ENCODE measurements around the gene SIPA1. TPM values are rescaled to one million over a fixed set of nuclear protein-coding genes. Genes with fewer than 3 reads are reported as not detected.
A peak's percentile ranks its signal among the peaks of the same experiment; 100 is the strongest.
"Not testable (repeated sequence)": the region's sequence is repeated elsewhere in the genome, so short reads cannot be mapped to it uniquely, and the experiment has no call there.

The SIPA1 gene
- total RNA-seq, 1 donor from 2014 or later, result 66.5 TPM

GRCh38 chr11:65655570-65656332, 17.9 kb downstream of the SIPA1 start:
- no peak overlapping the region for H3K4me3 ChIP-seq (ENCODE audit: low read depth, low read length)
- TF ChIP-seq CTCF (conservative IDR thresholded peaks at IDR 0.05; ENCODE audit: low read depth, low read length), result no peak
- DNase-seq (ENCODE audit: low read depth), result no peak

- no peak for DNase-seq (ENCODE audit: low read depth)
Measured at GRCh38 chr11:65657426-65657825, 19.5 kb downstream of the SIPA1 start.

GRCh38 chr11:65658174-65659021, 20.5 kb downstream of the SIPA1 start:
- no peak for TF ChIP-seq CTCF (conservative IDR thresholded peaks at IDR 0.05; ENCODE audit: low read depth, low read length)
- no peak for DNase-seq (ENCODE audit: low read depth)
- no peak overlapping the region for H3K4me3 ChIP-seq (ENCODE audit: low read depth, low read length)

More at GRCh38 chr11:65657426-65657825, 19.5 kb downstream of the SIPA1 start:
- H3K4me3 ChIP-seq (ENCODE audit: low read depth, low read length), result no peak overlapping the region
- TF ChIP-seq CTCF (conservative IDR thresholded peaks at IDR 0.05; ENCODE audit: low read depth, low read length), result no peak

GRCh38 chr11:65660038-65660437, 22.1 kb downstream of the SIPA1 start:
- TF ChIP-seq CTCF (conservative IDR thresholded peaks at IDR 0.05; ENCODE audit: low read depth, low read length), result no peak
- H3K4me3 ChIP-seq (ENCODE audit: low read depth, low read length), result no peak overlapping the region
- no peak for DNase-seq (ENCODE audit: low read depth)

GRCh38 chr11:65660908-65661307, 23.0 kb downstream of the SIPA1 start:
- not testable (repeated sequence) for DNase-seq (ENCODE audit: low read depth); H3K4me3 ChIP-seq (ENCODE audit: low read depth, low read length)

GRCh38 chr11:65661599-65662246, 23.8 kb downstream of the SIPA1 start:
- peak overlapping the region; percentile 100 for H3K4me3 ChIP-seq (ENCODE audit: low read depth, low read length)
- no peak for TF ChIP-seq CTCF (conservative IDR thresholded peaks at IDR 0.05; ENCODE audit: low read depth, low read length)
- no peak for DNase-seq (ENCODE audit: low read depth)

GRCh38 chr11:65662247-65662798, 24.4 kb downstream of the SIPA1 start:
- no peak for DNase-seq (ENCODE audit: low read depth)
- TF ChIP-seq CTCF (conservative IDR thresholded peaks at IDR 0.05; ENCODE audit: low read depth, low read length), result no peak
- peak overlapping the region; percentile 100 for H3K4me3 ChIP-seq (ENCODE audit: low read depth, low read length)
